DND-41 (cell line): ENCODE data around the gene IDS.

Source experiments
- CTCF ChIP-seq: IDR thresholded peaks from 2 replicates; pipeline ENCODE4 v1.5.1; 2012; ENCODE audit warnings: borderline replicate concordance, low read length, moderate library complexity, mild to moderate bottlenecking; ENCODE audit not compliant: poor library complexity, severe bottlenecking; ENCODE audit errors: extremely low read depth
- EZH2 ChIP-seq: IDR thresholded peaks from 3 replicates; pipeline ENCODE4 v1.6.1; 2012; ENCODE audit warnings: borderline replicate concordance, low read depth, mild to moderate bottlenecking, moderate library complexity, low read length, inconsistent platforms; ENCODE audit not compliant: severe bottlenecking

- TF ChIP-seq EZH2 (no peak), CTCF (no peak)
These were observed 26.5 kb upstream of the IDS start for GRCh38 chrX:149531599-149531998.
